ENCODE results near the gene GSX1.

DNA sequence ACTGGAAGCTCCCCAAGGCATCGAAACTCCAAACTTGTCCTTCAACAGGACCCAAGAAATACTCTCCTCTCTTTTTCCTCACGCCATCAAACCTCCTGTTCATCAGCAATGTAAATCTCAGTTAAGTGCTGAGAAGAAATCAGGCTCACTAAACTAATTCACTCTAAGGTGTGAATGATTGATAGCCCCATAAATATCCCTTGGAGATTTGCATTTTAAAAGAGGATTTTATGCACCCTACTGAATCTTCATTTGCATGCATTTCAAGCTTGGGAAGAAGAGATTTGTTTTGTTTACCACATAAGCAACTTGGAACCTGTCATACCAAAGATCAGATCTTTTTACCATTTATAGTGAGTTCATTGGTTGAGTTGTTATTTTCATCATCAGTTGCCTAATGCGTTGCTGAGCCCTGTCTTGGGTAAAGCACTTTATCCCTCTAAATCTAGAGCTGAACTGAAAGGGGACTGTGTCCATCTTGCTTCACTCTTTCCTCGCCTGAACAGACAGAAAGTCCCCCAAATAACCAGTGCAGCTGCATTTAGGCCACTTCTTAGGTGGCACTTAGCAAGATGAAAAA, 40.2 kb upstream of the GSX1 start:
- TF ChIP-seq EP300 (IDR thresholded peaks at IDR 0.05) = no peak
- TF ChIP-seq, protein P1, sequence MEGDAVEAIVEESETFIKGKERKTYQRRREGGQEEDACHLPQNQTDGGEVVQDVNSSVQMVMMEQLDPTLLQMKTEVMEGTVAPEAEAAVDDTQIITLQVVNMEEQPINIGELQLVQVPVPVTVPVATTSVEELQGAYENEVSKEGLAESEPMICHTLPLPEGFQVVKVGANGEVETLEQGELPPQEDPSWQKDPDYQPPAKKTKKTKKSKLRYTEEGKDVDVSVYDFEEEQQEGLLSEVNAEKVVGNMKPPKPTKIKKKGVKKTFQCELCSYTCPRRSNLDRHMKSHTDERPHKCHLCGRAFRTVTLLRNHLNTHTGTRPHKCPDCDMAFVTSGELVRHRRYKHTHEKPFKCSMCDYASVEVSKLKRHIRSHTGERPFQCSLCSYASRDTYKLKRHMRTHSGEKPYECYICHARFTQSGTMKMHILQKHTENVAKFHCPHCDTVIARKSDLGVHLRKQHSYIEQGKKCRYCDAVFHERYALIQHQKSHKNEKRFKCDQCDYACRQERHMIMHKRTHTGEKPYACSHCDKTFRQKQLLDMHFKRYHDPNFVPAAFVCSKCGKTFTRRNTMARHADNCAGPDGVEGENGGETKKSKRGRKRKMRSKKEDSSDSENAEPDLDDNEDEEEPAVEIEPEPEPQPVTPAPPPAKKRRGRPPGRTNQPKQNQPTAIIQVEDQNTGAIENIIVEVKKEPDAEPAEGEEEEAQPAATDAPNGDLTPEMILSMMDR (IDR thresholded peaks at IDR 0.05) = no peak
